ENCODE measurements around the gene MCM5. TPM values are rescaled to one million over a fixed set of nuclear protein-coding genes. Genes with fewer than 3 reads are reported as not detected.

The MCM5 gene
- total RNA-seq, 1 donor from 2014 or later = 8.3 TPM

DNA sequence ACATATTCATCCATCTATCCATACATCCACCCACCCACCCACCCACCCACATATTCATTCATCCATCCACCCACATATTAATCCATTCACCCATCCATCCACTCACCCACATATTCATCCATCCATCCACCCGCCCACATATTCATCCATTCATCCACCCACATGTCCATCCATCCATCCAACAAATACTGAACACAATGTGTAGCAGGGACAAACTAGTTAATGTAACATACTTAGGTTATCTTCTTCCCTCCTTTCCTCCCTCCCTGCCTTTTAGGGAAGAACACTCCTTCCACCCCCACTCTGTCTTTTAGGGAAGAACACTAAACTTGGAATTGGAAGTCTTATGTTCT lies 39.4 kb downstream of the MCM5 start:
- Histone ChIP-seq H3K27me3 (ENCODE audit: low read depth) (no peaks in the 10 kb centered on the region), H3K36me3 (peaks cover 2% of the 10 kb centered on the region), H3K27ac (replicated peaks) (no peak overlapping the region), H3K4me3 (no peak overlapping the region), H3K9me3 (replicated peaks) (peaks cover under 1% of the 10 kb centered on the region), H3K4me1 (no peaks in the 10 kb centered on the region)
- no peak for DNase-seq
- intact Hi-C loops (cut with micrococcal nuclease) = loop anchor here (10.0 kb wide), 1 partner anchor 145 kb away; no protein-coding TSS in a partner anchor
- no peak for TF ChIP-seq CTCF (IDR thresholded peaks at IDR 0.05; ENCODE audit: borderline replicate concordance)

- peak; percentile 39 for DNase-seq
These were observed 40.2 kb downstream of the MCM5 start for GRCh38 chr22:35440129-35440528.

DNA sequence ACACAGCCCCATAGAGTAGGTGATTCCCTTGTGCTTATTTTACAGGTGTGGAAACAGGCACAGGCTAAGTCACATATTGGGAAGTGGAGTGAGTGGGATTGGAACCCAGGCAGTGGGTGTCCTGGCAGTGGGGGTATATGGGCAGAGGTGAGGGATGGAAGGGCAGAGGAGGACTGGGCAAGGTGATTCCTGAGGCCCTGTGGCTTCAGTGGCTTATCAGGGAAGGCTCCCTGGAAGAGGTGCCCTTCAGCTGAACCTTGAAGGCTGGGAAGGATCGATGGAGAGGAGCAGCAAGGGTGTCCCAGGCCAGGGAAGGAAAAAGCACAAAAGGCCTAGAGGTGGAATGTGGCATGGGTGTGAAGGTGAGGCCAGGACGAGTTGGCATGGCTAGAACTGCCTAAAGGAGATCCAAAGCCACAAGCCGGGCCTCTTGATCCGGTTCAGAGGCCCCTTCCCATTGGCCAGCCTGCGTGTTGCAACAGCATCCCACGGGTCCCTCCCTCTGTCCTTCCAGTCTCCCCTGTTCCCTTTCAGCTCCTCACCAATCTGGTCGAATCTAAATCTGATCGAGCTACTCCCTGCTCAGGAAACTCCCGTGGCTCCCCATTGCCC lies 41.7 kb downstream of the MCM5 start:
- Histone ChIP-seq H3K27ac (replicated peaks) (no peak overlapping the region), H3K9me3 (replicated peaks) (no peaks in the 10 kb centered on the region)
- intact Hi-C loops (cut with micrococcal nuclease) = no loop called here

More at GRCh38 chr22:35440129-35440528, 40.2 kb downstream of the MCM5 start:
- H3K4me3 ChIP-seq = no peak overlapping the region
- intact Hi-C loops (cut with micrococcal nuclease) = no loop called here
- H3K4me1 ChIP-seq = no peaks in the 10 kb centered on the region
- no peaks in the 10 kb centered on the region for H3K27me3 ChIP-seq (ENCODE audit: low read depth)
- TF ChIP-seq CTCF (IDR thresholded peaks at IDR 0.05; ENCODE audit: borderline replicate concordance) = no peak
- no peaks in the 10 kb centered on the region for H3K9me3 ChIP-seq (replicated peaks)
- H3K36me3 ChIP-seq = no peaks in the 10 kb centered on the region
- peak overlapping the region; percentile 27 for H3K27ac ChIP-seq (replicated peaks)

DNA sequence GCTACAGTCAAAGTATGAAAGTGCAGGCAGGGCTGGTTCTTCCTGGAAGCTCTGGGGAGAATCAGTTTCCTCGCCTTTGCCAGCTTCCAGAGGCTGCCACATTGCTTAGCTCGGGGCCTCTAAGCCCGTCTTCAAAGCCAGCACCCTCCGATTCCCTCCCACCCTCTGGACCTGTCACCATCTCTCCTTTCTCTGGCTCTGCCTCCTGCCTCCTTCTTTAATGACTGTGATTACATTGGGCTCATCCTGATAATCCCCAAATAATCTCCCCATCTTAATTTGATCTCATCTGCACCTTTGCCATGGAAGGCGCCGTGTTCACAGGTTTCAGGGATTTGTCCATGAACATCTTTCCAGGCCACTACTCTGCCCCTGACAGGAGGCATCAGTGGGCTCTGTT lies 42.5 kb downstream of the MCM5 start:
- no peak for TF ChIP-seq CTCF (IDR thresholded peaks at IDR 0.05; ENCODE audit: borderline replicate concordance)
- intact Hi-C loops (cut with micrococcal nuclease) = no loop called here
- H3K27ac ChIP-seq (replicated peaks) = no peak overlapping the region
- no peaks in the 10 kb centered on the region for H3K36me3 ChIP-seq
- DNase-seq = no peak
- no peak overlapping the region for H3K4me3 ChIP-seq
- no peaks in the 10 kb centered on the region for H3K27me3 ChIP-seq (ENCODE audit: low read depth)
- no peaks in the 10 kb centered on the region for H3K9me3 ChIP-seq (replicated peaks)
- H3K4me1 ChIP-seq = no peaks in the 10 kb centered on the region

More for the DNA sequence above, 41.7 kb downstream of the MCM5 start:
- no peaks in the 10 kb centered on the region for H3K27me3 ChIP-seq (ENCODE audit: low read depth)
- TF ChIP-seq CTCF (IDR thresholded peaks at IDR 0.05; ENCODE audit: borderline replicate concordance) = no peak
- no peak overlapping the region for H3K4me3 ChIP-seq
- H3K4me1 ChIP-seq = no peaks in the 10 kb centered on the region
- DNase-seq = no peak
- no peaks in the 10 kb centered on the region for H3K36me3 ChIP-seq

DNA sequence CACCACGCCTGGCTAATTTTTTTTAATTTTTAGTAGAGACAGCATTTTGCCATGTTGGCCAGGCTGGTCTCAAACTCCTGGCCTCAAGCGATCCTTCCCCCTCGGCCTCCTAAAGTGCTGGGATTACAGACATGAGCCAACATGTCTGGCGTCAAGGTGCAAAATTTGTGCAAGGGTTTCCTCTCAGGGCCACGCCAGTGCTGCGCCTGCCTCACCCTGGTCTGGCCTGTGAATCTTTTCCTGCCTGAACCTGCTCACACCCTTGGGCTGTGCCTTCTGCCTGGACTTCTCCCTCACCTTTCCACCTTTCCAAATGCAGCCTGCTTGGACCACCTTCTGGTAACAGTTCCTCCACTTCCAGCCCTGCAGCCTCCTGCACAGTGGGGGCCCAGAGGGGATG lies 43.4 kb downstream of the MCM5 start:
- Histone ChIP-seq H3K27me3 (ENCODE audit: low read depth) (no peaks in the 10 kb centered on the region), H3K27ac (replicated peaks) (no peak overlapping the region), H3K9me3 (replicated peaks) (no peaks in the 10 kb centered on the region), H3K4me1 (no peaks in the 10 kb centered on the region), H3K4me3 (no peak overlapping the region), H3K36me3 (no peaks in the 10 kb centered on the region)
- DNase-seq = no peak
- intact Hi-C loops (cut with micrococcal nuclease) = no loop called here
- TF ChIP-seq CTCF (IDR thresholded peaks at IDR 0.05; ENCODE audit: borderline replicate concordance) = no peak

All from left ventricle myocardium inferior (tissue), 1 donor.